Central memory CD8-positive, alpha-beta T cell (primary cell): ENCODE measurements around the gene DES.

Experiments
- ATAC-seq: fragments of 150-1000 bp; cut with Tn5 transposase; replicated peaks from 2 replicates; pipeline ENCODE4 v1.10.0; 2022; ENCODE audit warnings: mild to moderate bottlenecking, moderate FRiP score, moderate number of reproducible peaks; ENCODE audit not compliant: poor library complexity, severe bottlenecking; ENCODE audit errors: extremely low read depth
- DNase-seq, 2 donors: peaks; one replicate each; pipeline ENCODE4 v3.0.0; 2021; ENCODE audit warnings: low spot score in 2 of 2
- H3K27ac Mint-ChIP-seq: one replicate; pipeline ENCODE4 v1.8.0; 2022; ENCODE audit warnings: low read depth, mild to moderate bottlenecking, moderate library complexity, mixed read lengths
- H3K27me3 Mint-ChIP-seq: one replicate; pipeline ENCODE4 v1.8.0; 2022; ENCODE audit warnings: mixed read lengths
- H3K36me3 Mint-ChIP-seq: one replicate; pipeline ENCODE4 v1.8.0; 2022; ENCODE audit warnings: mild to moderate bottlenecking, moderate library complexity, mixed read lengths; ENCODE audit not compliant: insufficient read depth
- H3K4me1 Mint-ChIP-seq: one replicate; pipeline ENCODE4 v1.8.0; 2022; ENCODE audit warnings: mixed read lengths
- H3K4me3 Mint-ChIP-seq: one replicate; pipeline ENCODE4 v1.8.0; 2022; ENCODE audit warnings: mild to moderate bottlenecking, moderate library complexity, mixed read lengths
- H3K9me3 Mint-ChIP-seq: one replicate; pipeline ENCODE4 v1.8.0; 2022; ENCODE audit warnings: mixed read lengths

The DES gene

DNA sequence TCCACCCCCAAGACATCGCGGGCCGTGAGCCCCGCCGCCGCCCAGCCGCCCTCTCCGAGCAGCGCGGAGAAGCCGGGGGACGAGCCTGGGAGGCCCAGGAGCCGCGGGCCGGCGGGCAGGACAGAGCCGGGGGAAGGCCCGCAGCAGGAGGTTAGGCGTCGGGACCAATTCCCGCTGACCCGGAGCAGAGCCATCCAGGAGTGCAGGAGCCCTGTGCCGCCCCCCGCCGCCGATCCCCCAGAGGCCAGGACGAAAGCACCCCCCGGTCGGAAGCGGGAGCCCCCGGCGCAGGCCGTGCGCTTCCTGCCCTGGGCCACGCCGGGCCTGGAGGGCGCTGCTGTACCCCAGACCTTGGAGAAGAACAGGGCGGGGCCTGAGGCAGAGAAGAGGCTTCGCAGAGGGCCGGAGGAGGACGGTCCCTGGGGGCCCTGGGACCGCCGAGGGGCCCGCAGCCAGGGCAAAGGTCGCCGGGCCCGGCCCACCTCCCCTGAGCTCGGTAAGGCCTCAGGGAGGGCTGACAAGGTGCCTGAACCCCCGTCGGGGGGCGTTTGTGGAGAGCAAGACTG lies 30.7 kb downstream of the DES start:
- DNase-seq (no peak), ATAC-seq (no peak)
- no peaks in the 10 kb centered on the region for H3K9me3 Mint-ChIP-seq
- H3K4me3 Mint-ChIP-seq, result no peak overlapping the region
- peaks cover 65% of the 10 kb centered on the region for H3K27me3 Mint-ChIP-seq
- no peaks in the 10 kb centered on the region for H3K4me1 Mint-ChIP-seq
- no peak overlapping the region for H3K27ac Mint-ChIP-seq
- H3K36me3 Mint-ChIP-seq, result no peaks in the 10 kb centered on the region

DNA sequence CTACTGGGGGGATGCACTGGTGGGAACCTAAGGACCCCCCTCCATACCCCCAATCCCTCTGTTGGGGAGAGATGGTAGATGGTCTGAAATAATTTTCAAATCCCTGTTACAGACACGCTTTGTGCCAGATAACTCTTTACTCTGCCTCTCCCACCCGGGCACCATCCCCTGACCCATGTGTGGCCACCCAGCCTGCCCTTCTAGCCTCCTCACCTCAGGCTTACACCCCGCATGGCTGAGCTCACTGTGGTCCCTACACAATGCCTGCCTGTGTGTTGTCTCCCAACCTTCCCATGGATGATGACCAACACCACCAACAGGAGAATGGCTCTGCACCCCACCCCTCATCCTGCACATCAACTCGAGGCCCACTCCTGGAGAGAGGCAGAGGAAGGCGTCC lies 31.4 kb downstream of the DES start:
- ATAC-seq, result no peak
- no peaks in the 10 kb centered on the region for H3K4me1 Mint-ChIP-seq
- H3K27ac Mint-ChIP-seq, result no peak overlapping the region
- DNase-seq, result no peak
- peaks cover 59% of the 10 kb centered on the region for H3K27me3 Mint-ChIP-seq
- H3K36me3 Mint-ChIP-seq, result no peaks in the 10 kb centered on the region
- no peaks in the 10 kb centered on the region for H3K9me3 Mint-ChIP-seq
- no peak overlapping the region for H3K4me3 Mint-ChIP-seq

GRCh38 chr2:219451661-219452360 lies 33.6 kb downstream of the DES start:
- Mint-ChIP-seq H3K27ac (no peak overlapping the region), H3K4me1 (no peaks in the 10 kb centered on the region), H3K9me3 (no peaks in the 10 kb centered on the region), H3K4me3 (no peak overlapping the region), H3K36me3 (no peaks in the 10 kb centered on the region), H3K27me3 (peaks cover 44% of the 10 kb centered on the region)
- no peak for ATAC-seq
- DNase-seq, result no peak

DNA sequence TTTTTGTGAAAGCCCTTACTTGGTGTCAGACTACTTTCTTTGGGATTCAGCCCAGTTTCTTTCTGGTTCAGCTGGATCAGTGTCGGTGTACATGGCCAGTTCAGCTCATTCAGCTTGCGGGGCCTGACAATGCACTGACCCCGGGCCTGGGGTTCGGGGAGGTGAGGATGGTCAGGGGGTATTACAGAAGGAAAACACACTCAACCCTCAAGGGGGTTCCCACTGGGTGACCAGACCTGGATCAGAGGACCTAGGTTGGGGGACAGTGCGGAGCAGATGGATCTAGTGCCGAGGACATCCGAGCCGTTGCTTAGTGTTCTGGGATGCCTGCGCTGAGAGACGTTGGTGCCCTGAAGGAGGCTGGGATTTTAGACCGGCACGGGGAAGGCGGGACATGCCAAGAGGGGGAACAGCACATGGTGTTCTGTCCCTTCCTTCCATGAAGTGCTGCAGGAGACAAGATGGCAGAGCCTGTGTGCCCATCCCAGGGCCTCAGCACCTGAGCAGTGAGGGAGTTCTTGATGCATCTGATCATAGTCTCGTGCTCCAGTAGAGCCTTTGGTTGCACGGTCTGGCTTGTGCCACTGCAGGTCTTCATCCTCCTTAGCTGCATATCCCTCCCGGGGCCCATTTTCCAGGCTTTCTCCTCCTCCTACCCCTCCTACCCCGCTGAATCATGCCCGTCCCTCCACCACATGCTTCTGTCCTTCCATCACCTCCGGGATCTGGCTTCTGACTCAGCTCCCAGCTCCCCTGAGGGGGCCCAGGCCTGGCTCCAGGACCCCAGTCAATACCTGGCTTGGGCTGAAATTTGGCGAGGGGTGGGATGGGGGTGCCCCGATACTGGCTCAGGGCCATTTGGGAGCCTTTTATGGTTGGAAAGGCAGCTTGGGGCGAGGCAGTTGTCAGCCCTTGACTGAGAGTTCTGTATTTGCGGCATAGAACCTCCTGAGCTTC lies 34.5 kb downstream of the DES start:
- Mint-ChIP-seq H3K4me1 (no peaks in the 10 kb centered on the region), H3K27me3 (peaks cover 44% of the 10 kb centered on the region), H3K4me3 (no peak overlapping the region), H3K27ac (no peak overlapping the region), H3K36me3 (no peaks in the 10 kb centered on the region), H3K9me3 (no peaks in the 10 kb centered on the region)
- DNase-seq, result no peak
- no peak for ATAC-seq

GRCh38 chr2:219453671-219454590 lies 35.8 kb downstream of the DES start:
- peaks cover 44% of the 10 kb centered on the region for H3K27me3 Mint-ChIP-seq

DNA sequence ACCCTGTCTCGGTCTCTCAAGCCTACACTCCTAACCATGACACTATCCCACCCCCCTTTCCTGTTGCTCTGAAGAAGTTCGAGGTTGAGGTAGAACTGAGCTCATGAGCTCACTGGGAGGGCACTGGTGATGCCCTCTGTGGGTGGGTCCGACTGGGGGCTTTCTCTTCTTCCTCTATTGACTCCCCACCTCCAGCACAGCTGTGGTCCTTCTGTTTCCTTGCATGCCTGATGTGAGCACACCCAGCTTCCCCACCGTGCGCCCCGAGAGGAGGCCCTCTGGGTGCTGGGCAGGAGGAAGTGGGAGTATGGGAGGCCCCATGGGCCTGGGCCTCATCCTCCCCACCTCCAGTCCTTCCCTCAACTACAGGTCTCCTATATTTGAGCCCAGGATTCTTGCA lies 37.4 kb downstream of the DES start:
- ATAC-seq, result no peak

More at GRCh38 chr2:219453671-219454590, 35.8 kb downstream of the DES start:
- Mint-ChIP-seq H3K4me1 (no peaks in the 10 kb centered on the region), H3K36me3 (no peaks in the 10 kb centered on the region), H3K4me3 (no peak overlapping the region), H3K9me3 (no peaks in the 10 kb centered on the region), H3K27ac (no peak overlapping the region)
- ATAC-seq, result no peak
- no peak for DNase-seq

GRCh38 chr2:219457784-219458369 lies 39.7 kb downstream of the DES start:
- Mint-ChIP-seq H3K4me3 (no peak overlapping the region), H3K36me3 (no peaks in the 10 kb centered on the region), H3K4me1 (no peaks in the 10 kb centered on the region), H3K27me3 (peaks cover 11% of the 10 kb centered on the region), H3K27ac (no peak overlapping the region), H3K9me3 (no peaks in the 10 kb centered on the region)
- DNase-seq (no peak), ATAC-seq (peak; percentile 38)

More for the DNA sequence above, 37.4 kb downstream of the DES start:
- Mint-ChIP-seq H3K27me3 (peaks cover 28% of the 10 kb centered on the region), H3K9me3 (no peaks in the 10 kb centered on the region), H3K4me1 (no peaks in the 10 kb centered on the region), H3K27ac (no peak overlapping the region), H3K4me3 (no peak overlapping the region), H3K36me3 (no peaks in the 10 kb centered on the region)
- DNase-seq, result no peak

- DNase-seq (no peak), ATAC-seq (no peak)
- Mint-ChIP-seq H3K4me1 (no peaks in the 10 kb centered on the region), H3K4me3 (no peak overlapping the region), H3K36me3 (no peaks in the 10 kb centered on the region), H3K27me3 (peaks cover under 1% of the 10 kb centered on the region), H3K27ac (no peak overlapping the region), H3K9me3 (no peaks in the 10 kb centered on the region)
Observed at GRCh38 chr2:219458996-219459395, 40.8 kb downstream of the DES start.

GRCh38 chr2:219459460-219460311 lies 41.5 kb downstream of the DES start:
- Mint-ChIP-seq H3K4me1 (no peaks in the 10 kb centered on the region), H3K27ac (no peak overlapping the region), H3K4me3 (no peak overlapping the region), H3K36me3 (no peaks in the 10 kb centered on the region), H3K9me3 (no peaks in the 10 kb centered on the region), H3K27me3 (no peaks in the 10 kb centered on the region)
- DNase-seq (no peak), ATAC-seq (peak; percentile 13)

DNA sequence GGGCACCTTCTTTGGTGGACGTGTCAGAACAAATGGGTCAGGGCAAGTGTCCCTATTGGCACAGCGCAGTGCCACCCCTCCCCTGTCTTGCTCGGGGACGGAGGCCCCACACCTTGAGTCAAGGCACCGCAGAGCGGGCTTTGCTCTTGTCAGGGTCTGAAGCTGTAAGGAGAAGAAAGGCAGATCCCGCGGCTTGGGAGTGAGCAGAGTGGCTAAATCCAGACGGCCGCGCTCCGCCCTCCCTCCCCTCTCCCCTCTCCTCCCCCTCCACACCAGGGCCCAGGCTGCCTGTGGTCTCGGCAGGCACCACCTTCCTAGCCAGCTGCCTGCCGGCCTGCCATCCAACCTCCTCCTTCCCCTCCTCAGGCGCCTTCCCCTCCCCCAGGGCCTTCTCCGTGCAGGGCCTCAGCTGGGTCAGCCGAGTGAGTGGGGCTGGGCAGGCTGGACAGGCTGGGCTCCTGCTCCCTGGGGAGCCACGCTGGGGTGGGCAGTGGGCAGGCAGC lies 42.3 kb downstream of the DES start:
- Mint-ChIP-seq H3K4me3 (no peak overlapping the region), H3K9me3 (no peaks in the 10 kb centered on the region), H3K4me1 (no peaks in the 10 kb centered on the region), H3K36me3 (no peaks in the 10 kb centered on the region), H3K27ac (no peak overlapping the region), H3K27me3 (no peaks in the 10 kb centered on the region)
- ATAC-seq (no peak), DNase-seq (no peak)

DNA sequence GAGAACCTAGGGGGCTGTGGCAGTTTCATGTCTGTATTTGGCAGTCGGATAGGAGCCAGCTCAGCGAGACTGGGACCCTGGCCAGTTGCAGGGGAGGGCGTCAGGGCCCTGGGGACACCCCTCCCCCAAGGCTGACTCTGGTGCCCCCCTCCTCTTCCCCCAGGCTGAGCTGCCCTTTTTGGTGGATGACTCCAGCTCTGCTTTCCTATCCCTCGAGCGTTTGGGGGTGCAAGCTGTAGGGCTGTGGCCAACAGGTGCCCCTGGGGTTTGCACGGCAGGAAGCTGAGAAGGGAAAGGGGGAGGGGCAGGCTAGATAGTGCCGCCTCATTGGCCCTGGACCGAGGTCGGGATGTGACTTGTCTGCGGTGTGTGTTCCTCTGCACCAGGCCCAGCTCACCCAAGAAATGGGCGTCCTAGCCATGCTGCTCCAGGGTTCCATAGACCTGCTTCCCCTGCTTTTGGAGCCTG lies 42.9 kb downstream of the DES start:
- ATAC-seq, result no peak
- Mint-ChIP-seq H3K4me3 (no peak overlapping the region), H3K9me3 (no peaks in the 10 kb centered on the region), H3K4me1 (no peaks in the 10 kb centered on the region), H3K27me3 (no peaks in the 10 kb centered on the region), H3K27ac (no peak overlapping the region), H3K36me3 (no peaks in the 10 kb centered on the region)
- DNase-seq, result no peak
